Neutrophil (primary cell): ENCODE data around the gene MYL3.

Experiments
- H3K27ac ChIP-seq: fragments of 200-600 bp; sonication (generic); 2 replicates; pipeline ENCODE4 v1.5.1; 2016; ENCODE audit warnings: mild to moderate bottlenecking, moderate library complexity
- H3K27me3 ChIP-seq: fragments of 200-600 bp; sonication (generic); 2 replicates; pipeline ENCODE4 v1.6.0; 2016; ENCODE audit warnings: mild to moderate bottlenecking
- H3K36me3 ChIP-seq: fragments of 200-600 bp; sonication (generic); 2 replicates; pipeline ENCODE4 v1.5.1; 2017
- H3K4me1 ChIP-seq, 2 experiments: fragments of 200-600 bp in 1 of 2; sonication (generic) in 1 of 2; 1 replicate in 1 of 2; 2 replicates in 1 of 2; pipeline versions ENCODE4 v1.5.1 to v1.6.1; 2013 to 2016; ENCODE audit warnings: low read depth in 1 of 2, low read length in 1 of 2, mild to moderate bottlenecking in 1 of 2, moderate library complexity in 1 of 2; ENCODE audit not compliant: control insufficient read depth in 1 of 2, insufficient read depth in 1 of 2
- H3K4me3 ChIP-seq, 2 experiments: fragments of 200-600 bp in 1 of 2; sonication (generic) in 1 of 2; 1 replicate in 1 of 2; 2 replicates in 1 of 2; pipeline ENCODE4 v1.5.1; 2013 to 2016; ENCODE audit warnings: low read depth in 1 of 2, low read length in 1 of 2, mild to moderate bottlenecking in 1 of 2, moderate library complexity in 1 of 2
- H3K9me3 ChIP-seq: fragments of 200-600 bp; sonication (generic); 2 replicates; pipeline ENCODE4 v1.5.1; 2016
- CTCF ChIP-seq: fragments of 200-600 bp; sonication (generic); IDR thresholded peaks from 2 replicates; pipeline ENCODE4 v1.5.1; 2016; ENCODE audit warnings: antibody characterized with exemption

MYL3 gene

DNA sequence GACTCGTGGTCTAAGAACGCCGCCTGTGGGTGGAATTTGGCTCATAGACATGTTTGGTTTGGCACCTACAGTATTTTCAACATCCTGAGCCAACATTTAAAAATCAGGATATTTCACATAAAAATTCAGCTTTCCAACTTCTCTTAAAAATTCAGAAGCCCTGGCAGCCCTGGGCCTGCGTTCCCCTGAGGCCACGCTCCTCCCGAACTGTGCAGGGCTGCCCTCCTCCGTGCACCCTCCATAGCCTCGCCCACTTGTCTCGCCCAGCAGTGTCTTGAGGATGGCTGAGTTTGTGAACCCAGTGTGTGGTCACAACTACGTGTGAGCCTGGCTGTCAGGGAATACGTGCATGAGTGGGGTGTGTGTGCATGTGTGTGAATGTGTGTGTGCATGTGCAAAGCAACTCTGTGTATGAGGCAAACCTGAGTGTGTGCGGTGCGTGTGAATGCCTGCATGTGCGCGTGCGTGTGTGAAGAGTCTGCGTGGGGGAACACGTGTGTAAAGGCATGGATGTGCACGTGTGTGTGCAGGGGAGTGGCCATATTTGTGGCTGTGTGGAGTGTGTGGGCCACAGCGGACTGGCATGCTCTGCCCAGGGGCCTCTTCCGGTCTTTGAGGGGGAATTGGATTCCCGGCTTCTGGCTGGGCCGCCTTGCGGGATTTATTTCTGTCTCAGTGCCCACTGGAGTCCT is 45.2 kb upstream of the MYL3 start:
- no peak overlapping the region for H3K4me3 ChIP-seq
- no peak overlapping the region for H3K27ac ChIP-seq
- no peaks in the 10 kb centered on the region for H3K27me3 ChIP-seq
- no peak for TF ChIP-seq CTCF
- H3K9me3 ChIP-seq = no peaks in the 10 kb centered on the region
- H3K36me3 ChIP-seq = no peaks in the 10 kb centered on the region
- peaks cover 8 to 12% of the 10 kb centered on the region in 2 experiments for H3K4me1 ChIP-seq

DNA sequence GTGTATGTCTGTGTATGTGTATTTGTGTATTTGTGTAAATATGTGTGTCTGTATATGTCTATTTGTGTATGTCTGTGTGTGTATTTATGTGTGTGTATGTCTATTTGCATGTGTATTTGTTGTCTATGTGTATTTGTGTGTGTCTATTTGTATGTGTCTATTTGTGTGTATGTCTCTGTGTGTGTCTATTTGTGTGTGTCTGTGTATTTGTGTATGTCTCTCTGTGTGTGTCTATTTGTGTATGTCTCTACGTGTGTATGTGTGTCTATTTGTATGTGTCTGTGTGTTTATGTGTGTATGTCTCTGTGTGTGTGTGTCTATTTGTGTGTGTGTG is 44.7 kb upstream of the MYL3 start:
- Histone ChIP-seq H3K27ac (no peak overlapping the region), H3K4me3 (no peak overlapping the region), H3K36me3 (no peaks in the 10 kb centered on the region), H3K27me3 (no peaks in the 10 kb centered on the region), H3K4me1 (peaks cover 13 to 17% of the 10 kb centered on the region in 2 experiments), H3K9me3 (no peaks in the 10 kb centered on the region)
- no peak for TF ChIP-seq CTCF

DNA sequence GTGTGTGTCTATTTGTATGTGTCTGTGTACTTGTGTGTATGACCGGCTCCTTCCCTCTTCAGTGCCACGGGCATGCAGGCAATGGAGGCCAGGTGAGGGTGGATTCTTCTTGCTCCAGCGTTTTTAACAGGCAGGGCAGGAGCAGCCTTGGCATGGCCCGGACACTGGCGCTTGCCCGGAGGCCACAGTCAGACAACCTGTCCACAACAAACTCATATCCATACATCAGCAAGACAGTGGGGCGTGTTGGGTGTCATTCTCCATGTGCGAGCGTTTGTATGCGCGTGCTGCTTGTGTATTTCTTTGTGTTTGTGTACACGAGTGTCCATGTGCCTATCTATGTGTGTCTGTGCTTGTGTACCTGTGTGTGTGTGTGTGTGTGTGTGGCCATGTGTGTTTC is 44.0 kb upstream of the MYL3 start:
- Histone ChIP-seq H3K36me3 (no peaks in the 10 kb centered on the region), H3K4me3 (no peak overlapping the region), H3K27me3 (no peaks in the 10 kb centered on the region), H3K4me1 (peaks cover 17 to 18% of the 10 kb centered on the region in 2 experiments), H3K9me3 (no peaks in the 10 kb centered on the region), H3K27ac (no peak overlapping the region)
- no peak for TF ChIP-seq CTCF

- Histone ChIP-seq H3K27ac (no peak overlapping the region), H3K4me3 (no peak overlapping the region), H3K9me3 (no peaks in the 10 kb centered on the region), H3K27me3 (no peaks in the 10 kb centered on the region), H3K4me1 (peaks cover 17 to 20% of the 10 kb centered on the region in 2 experiments), H3K36me3 (no peaks in the 10 kb centered on the region)
- TF ChIP-seq CTCF = no peak
Observed at GRCh38 chr3:46906471-46907058, 43.3 kb upstream of the MYL3 start.

- H3K36me3 ChIP-seq = no peaks in the 10 kb centered on the region
- no peaks in the 10 kb centered on the region for H3K27me3 ChIP-seq
- TF ChIP-seq CTCF = no peak
- H3K9me3 ChIP-seq = no peaks in the 10 kb centered on the region
- H3K4me3 ChIP-seq = no peak overlapping the region
- peaks cover 17 to 20% of the 10 kb centered on the region in 2 experiments for H3K4me1 ChIP-seq
- H3K27ac ChIP-seq = no peak overlapping the region
Observed at GRCh38 chr3:46905661-46906451, 42.6 kb upstream of the MYL3 start.
